OCI-LY3 (cell line): ENCODE measurements around the gene ABTB2.

Experiments
- EZH2phosphoT487 ChIP-seq: fragments of 200-600 bp; shearing (Covaris generic); IDR thresholded peaks from 2 replicates; pipeline ENCODE4 v1.6.1; 2018; ENCODE audit warnings: antibody characterized with exemption, mixed run types, low read depth
- TF ChIP-seq, protein P1 (sequence below): fragments of 200-600, 300-600 bp; sonication (generic); IDR thresholded peaks from 2 replicates; pipeline ENCODE4 v1.5.1; 2014; ENCODE audit warnings: antibody characterized with exemption, low read length, low read depth

DNA sequence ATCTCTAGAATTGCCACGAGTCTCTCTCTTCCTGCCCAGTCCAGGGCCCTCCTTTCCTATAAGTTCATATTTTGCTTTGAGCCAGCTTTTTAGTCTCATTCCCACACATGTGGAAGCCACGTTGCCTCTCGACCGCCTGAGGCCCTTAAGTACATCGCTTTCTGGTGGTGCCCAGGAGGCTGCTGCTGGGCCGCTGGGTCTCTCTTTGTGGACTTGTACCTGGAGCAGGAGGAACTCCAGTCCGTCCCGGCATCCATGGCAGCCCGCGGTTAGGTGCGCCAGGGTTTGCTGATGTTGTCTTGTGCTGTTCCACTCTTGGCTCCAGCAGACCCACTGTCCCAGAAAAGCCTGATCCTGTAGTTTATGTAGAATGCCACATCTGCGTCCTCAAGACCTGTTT, 211.4 kb downstream of the ABTB2 start:
- TF ChIP-seq, protein P1, sequence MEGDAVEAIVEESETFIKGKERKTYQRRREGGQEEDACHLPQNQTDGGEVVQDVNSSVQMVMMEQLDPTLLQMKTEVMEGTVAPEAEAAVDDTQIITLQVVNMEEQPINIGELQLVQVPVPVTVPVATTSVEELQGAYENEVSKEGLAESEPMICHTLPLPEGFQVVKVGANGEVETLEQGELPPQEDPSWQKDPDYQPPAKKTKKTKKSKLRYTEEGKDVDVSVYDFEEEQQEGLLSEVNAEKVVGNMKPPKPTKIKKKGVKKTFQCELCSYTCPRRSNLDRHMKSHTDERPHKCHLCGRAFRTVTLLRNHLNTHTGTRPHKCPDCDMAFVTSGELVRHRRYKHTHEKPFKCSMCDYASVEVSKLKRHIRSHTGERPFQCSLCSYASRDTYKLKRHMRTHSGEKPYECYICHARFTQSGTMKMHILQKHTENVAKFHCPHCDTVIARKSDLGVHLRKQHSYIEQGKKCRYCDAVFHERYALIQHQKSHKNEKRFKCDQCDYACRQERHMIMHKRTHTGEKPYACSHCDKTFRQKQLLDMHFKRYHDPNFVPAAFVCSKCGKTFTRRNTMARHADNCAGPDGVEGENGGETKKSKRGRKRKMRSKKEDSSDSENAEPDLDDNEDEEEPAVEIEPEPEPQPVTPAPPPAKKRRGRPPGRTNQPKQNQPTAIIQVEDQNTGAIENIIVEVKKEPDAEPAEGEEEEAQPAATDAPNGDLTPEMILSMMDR, result no peak
- TF ChIP-seq EZH2phosphoT487, result no peak
